IMR-90 (cell line): ENCODE data around the gene LEMD3. TPM values are rescaled to one million over a fixed set of nuclear protein-coding genes. Genes with fewer than 3 reads are reported as not detected.

Source experiments
- ATAC-seq: fragments of 200-7000 bp; cut with Tn5 transposase; 2 replicates; pipeline ENCODE4 v1.9.1; 2020; ENCODE audit warnings: low read depth, mild to moderate bottlenecking, moderate library complexity
- BruUV-seq: library from RNA; stranded (reverse); fragments of 400-500 nt; replicated peaks from 2 replicates; lab custom pipeline; 2021; lab: Mats Ljungman, UMichigan
- CTCF ChIA-PET: fragments of 300-600 bp; formaldehyde crosslinking; extraction: SDS; loops from one replicate; lab custom pipeline; 2021; ENCODE audit warnings: antibody characterized with exemption; lab: Yijun Ruan, JAX
- POLR2A ChIA-PET: fragments of 300-600 bp; sonication (Branson Sonifier 250); formaldehyde crosslinking; loops from one replicate; lab custom pipeline; 2022; ENCODE audit warnings: antibody characterized with exemption; ENCODE audit not compliant: unreplicated experiment; lab: Charles Lee
- DNase-seq: peaks from one replicate; pipeline ENCODE4 v3.0.0; 2013
- H2AFZ ChIP-seq: replicated peaks from 2 replicates; pipeline ENCODE3; 2013; ENCODE audit warnings: low read length, mild to moderate bottlenecking; ENCODE audit not compliant: poor library complexity
- H2AK5ac ChIP-seq: 2 replicates; pipeline ENCODE4 v1.6.1; 2013; ENCODE audit warnings: low read depth, low read length, inconsistent platforms
- H2AK9ac ChIP-seq: replicated peaks from 2 replicates; pipeline ENCODE3; 2013; ENCODE audit warnings: mild to moderate bottlenecking, low read depth, low read length, moderate library complexity; ENCODE audit not compliant: poor library complexity
- H2BK120ac ChIP-seq: 2 replicates; pipeline ENCODE4 v1.6.1; 2013; ENCODE audit warnings: low read depth, low read length, inconsistent platforms
- H2BK15ac ChIP-seq: 3 replicates; pipeline ENCODE4 v1.6.1; 2013; ENCODE audit warnings: low read depth, low read length, inconsistent platforms
- H2BK20ac ChIP-seq: 2 replicates; pipeline ENCODE4 v1.6.1; 2013; ENCODE audit warnings: low read depth, mild to moderate bottlenecking, inconsistent platforms, low read length, moderate library complexity
- H2BK5ac ChIP-seq: 2 replicates; pipeline ENCODE4 v1.6.1; 2013; ENCODE audit warnings: mild to moderate bottlenecking, low read depth, low read length, inconsistent platforms; ENCODE audit not compliant: poor library complexity, severe bottlenecking
- H3K14ac ChIP-seq: replicated peaks from 2 replicates; pipeline ENCODE4 v1.6.1; 2013; ENCODE audit warnings: low read depth, low read length, inconsistent platforms
- H3K18ac ChIP-seq: 2 replicates; pipeline ENCODE4 v1.6.1; 2013; ENCODE audit warnings: low read depth, low read length, control low read depth
- H3K23ac ChIP-seq: 2 replicates; pipeline ENCODE4 v1.6.1; 2013; ENCODE audit warnings: low read depth, low read length, inconsistent platforms
- H3K27ac ChIP-seq: 2 replicates; pipeline ENCODE4 v1.5.1; 2013; ENCODE audit warnings: mild to moderate bottlenecking, control low read depth, low read length; ENCODE audit not compliant: insufficient read depth
- H3K27me3 ChIP-seq: 2 replicates; pipeline ENCODE4 v1.6.1; 2013; ENCODE audit warnings: low read length; ENCODE audit not compliant: control insufficient read depth, insufficient read depth
- H3K36me3 ChIP-seq: 2 replicates; pipeline ENCODE4 v1.6.1; 2013; ENCODE audit warnings: low read length, mixed read lengths; ENCODE audit not compliant: control insufficient read depth, insufficient read depth
- H3K4ac ChIP-seq: 2 replicates; pipeline ENCODE4 v1.6.1; 2013; ENCODE audit warnings: low read depth, low read length, inconsistent platforms
- H3K4me1 ChIP-seq: 2 replicates; pipeline ENCODE4 v1.6.1; 2013; ENCODE audit warnings: low read length, mixed read lengths; ENCODE audit not compliant: control insufficient read depth, insufficient read depth
- H3K4me2 ChIP-seq: 2 replicates; pipeline ENCODE4 v1.6.1; 2013; ENCODE audit warnings: low read depth, mild to moderate bottlenecking, control low read depth, low read length, moderate library complexity
- H3K4me3 ChIP-seq: 2 replicates; pipeline ENCODE4 v1.5.1; 2013; ENCODE audit warnings: low read depth, mild to moderate bottlenecking, control low read depth, low read length, moderate library complexity; ENCODE audit not compliant: insufficient read depth
- H3K56ac ChIP-seq: 2 replicates; pipeline ENCODE4 v1.6.1; 2013; ENCODE audit warnings: low read length, inconsistent platforms; ENCODE audit not compliant: insufficient read depth; ENCODE audit errors: extremely low read depth
- H3K79me1 ChIP-seq, 2 experiments: 2 replicates each; pipeline ENCODE4 v1.6.1; 2013; ENCODE audit warnings: low read length in 2 of 2, inconsistent platforms in 1 of 2, low read depth in 1 of 2
- H3K9ac ChIP-seq: 2 replicates; pipeline ENCODE4 v1.6.1; 2013; ENCODE audit warnings: low read depth, low read length, control low read depth
- H3K9me1 ChIP-seq: 2 replicates; pipeline ENCODE4 v1.6.1; 2013; ENCODE audit warnings: low read length, inconsistent platforms; ENCODE audit not compliant: insufficient read depth
- H3K9me3 ChIP-seq: 2 replicates; pipeline ENCODE4 v1.6.1; 2013; ENCODE audit warnings: low read length; ENCODE audit not compliant: control insufficient read depth, insufficient read depth
- H4K20me1 ChIP-seq: 2 replicates; pipeline ENCODE4 v1.6.1; 2013; ENCODE audit warnings: low read length, inconsistent platforms; ENCODE audit not compliant: insufficient read depth
- H4K5ac ChIP-seq: 2 replicates; pipeline ENCODE4 v1.6.1; 2013; ENCODE audit warnings: mild to moderate bottlenecking, low read depth, low read length, control low read depth
- H4K8ac ChIP-seq, 2 experiments: 2 replicates each; pipeline ENCODE4 v1.6.1; 2013; ENCODE audit warnings: low read depth in 2 of 2, low read length in 2 of 2, control low read depth in 1 of 2, inconsistent platforms in 1 of 2
- H4K91ac ChIP-seq: 2 replicates; pipeline ENCODE4 v1.6.1; 2013; ENCODE audit warnings: low read depth, low read length, inconsistent platforms; ENCODE audit not compliant: insufficient read depth
- BHLHE40 ChIP-seq: fragments of 150-350 bp; IDR thresholded peaks from 2 replicates; pipeline ENCODE4 v1.6.1; 2016; ENCODE audit warnings: mild to moderate bottlenecking, low read depth, low read length
- CEBPB ChIP-seq: IDR thresholded peaks from 2 replicates; pipeline ENCODE4 v1.6.1; 2012; ENCODE audit warnings: low read depth, low read length, improper control_type of control experiment
- CHD1 ChIP-seq: IDR thresholded peaks from 2 replicates; pipeline ENCODE4 v1.6.1; 2012; ENCODE audit warnings: low read depth, low read length, improper control_type of control experiment
- FOS ChIP-seq: fragments of 150-350 bp; IDR thresholded peaks from 2 replicates; pipeline ENCODE4 v1.6.1; 2016; ENCODE audit warnings: low read depth, low read length
- MAFK ChIP-seq: IDR thresholded peaks from 2 replicates; pipeline ENCODE4 v1.6.1; 2012; ENCODE audit warnings: low read depth, low read length, improper control_type of control experiment
- MAZ ChIP-seq: IDR thresholded peaks from 2 replicates; pipeline ENCODE4 v1.6.1; 2012; ENCODE audit warnings: low read depth, mild to moderate bottlenecking, low read length, improper control_type of control experiment, moderate library complexity, borderline replicate concordance
- MXI1 ChIP-seq: IDR thresholded peaks from 2 replicates; pipeline ENCODE4 v1.6.1; 2012; ENCODE audit warnings: low read depth, mild to moderate bottlenecking, low read length, moderate library complexity, borderline replicate concordance
- NFE2L2 ChIP-seq: fragments of 150-350 bp; IDR thresholded peaks from 2 replicates; pipeline ENCODE4 v1.6.1; 2016; ENCODE audit warnings: low read depth, mild to moderate bottlenecking, low read length
- POLR2A ChIP-seq: IDR thresholded peaks from 2 replicates; pipeline ENCODE4 v1.6.1; 2012; ENCODE audit warnings: mild to moderate bottlenecking, low read depth, low read length
- RAD21 ChIP-seq: IDR thresholded peaks from 2 replicates; pipeline ENCODE4 v1.6.1; 2012; ENCODE audit warnings: low read length, improper control_type of control experiment
- RCOR1 ChIP-seq: IDR thresholded peaks from 2 replicates; pipeline ENCODE4 v1.6.1; 2012; ENCODE audit warnings: mild to moderate bottlenecking, low read length, improper control_type of control experiment; ENCODE audit not compliant: insufficient replicate concordance
- RFX5 ChIP-seq: IDR thresholded peaks from 2 replicates; pipeline ENCODE4 v1.8.0; 2012; ENCODE audit warnings: low read depth, mild to moderate bottlenecking, low read length, moderate library complexity
- SMC3 ChIP-seq: fragments of 150-350 bp; IDR thresholded peaks from 2 replicates; pipeline ENCODE4 v1.6.1; 2016; ENCODE audit warnings: low read depth, mild to moderate bottlenecking, antibody characterized with exemption, low read length, moderate library complexity
- WGBS, 2 experiments: methylation state at CpG; one replicate each; pipeline versions ENCODE4 v1.1.5 to v1.1.7; 2013; ENCODE audit warnings: missing lambda C conversion rate in 2 of 2; ENCODE audit not compliant: insufficient read length in 1 of 2; ENCODE audit errors: extremely low coverage in 2 of 2; 5-methylcytosine and 5-hydroxymethylcytosine counted together
- dilution Hi-C: fragments of 300-500 bp; cut with HindIII; formaldehyde crosslinking; loops from one replicate; pipeline ENCODE4 v1.14.3; 2018; ENCODE audit warnings: low sequenced_read_pairs; ENCODE audit not compliant: unreplicated experiment
- in situ Hi-C: fragments of 300-500 bp; cut with MboI; formaldehyde crosslinking; loops from 3 replicates; pipeline ENCODE4 v1.14.3; 2019; ENCODE audit warnings: low sequenced_read_pairs, inconsistent platforms, mixed read lengths
- intact Hi-C: fragments of 100-400 bp; cut with micrococcal nuclease; formaldehyde crosslinking; loops from 2 replicates; pipeline ENCODE4 v1.10.0; 2022
- polyA plus RNA-seq, 3 experiments: library from polyadenylated mRNA; depleted of rRNA; stranded (reverse); fragments of >200 nt; gene quantifications; 2 replicates each; pipeline ENCODE4 v1.2.3, GENCODE V29; 2012; ENCODE audit warnings: low replicate concordance in 1 of 3
- total RNA-seq: library from RNA; depleted of rRNA; stranded (reverse); fragments of >200 nt; gene quantifications from 2 replicates; pipeline ENCODE4 v1.2.3, GENCODE V29; 2012
- TF ChIP-seq, protein P1 (sequence below): fragments of 150-350 bp; IDR thresholded peaks from 2 replicates; pipeline ENCODE4 v1.6.1; 2016; ENCODE audit warnings: low read depth, mild to moderate bottlenecking, low read length, moderate library complexity, borderline replicate concordance
- TF ChIP-seq, protein P2 (sequence below): fragments of 150-350 bp; IDR thresholded peaks from 2 replicates; pipeline ENCODE4 v1.6.1; 2017; ENCODE audit warnings: mild to moderate bottlenecking, antibody characterized with exemption, low read length, low read depth
- TF ChIP-seq, protein P3 (sequence below): conservative IDR thresholded peaks from 2 replicates; pipeline ENCODE4 v1.5.1; 2012; ENCODE audit warnings: mild to moderate bottlenecking, low read depth, low read length, improper control_type of control experiment

The LEMD3 gene
- total and polyA plus RNA-seq, 2 of the 4 experiments (the other 2 are of a cell fraction) = 5.5 to 9.9 TPM

DNA sequence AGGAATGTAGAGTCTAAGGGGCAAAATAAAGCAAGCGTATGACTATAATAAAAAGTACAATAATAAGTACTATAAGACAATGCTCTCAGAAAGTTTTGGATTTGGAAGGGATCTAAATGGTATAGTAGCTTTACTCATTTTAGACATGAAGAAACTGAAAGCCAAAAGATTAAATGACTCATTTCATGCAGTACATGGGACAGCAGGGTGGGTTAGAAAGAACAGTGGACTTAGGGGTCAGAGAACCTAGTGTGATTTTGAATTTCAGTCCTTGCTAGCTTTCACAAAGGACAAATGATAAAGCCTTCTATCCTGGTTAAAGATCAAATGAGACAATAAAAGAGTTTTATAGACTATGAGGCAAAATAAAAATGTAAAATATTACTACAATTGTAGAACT, 6.8 kb upstream of the LEMD3 start:
- DNase-seq = no peak
- no peak overlapping the region for H4K91ac ChIP-seq
- ChIA-PET POLR2A (no interaction called here), CTCF (no interaction called here)
- peaks cover 17% of the 10 kb centered on the region for H3K27me3 ChIP-seq
- no peak overlapping the region for H3K4ac ChIP-seq
- intact Hi-C loops (no loop called here), dilution Hi-C loops (no loop called here), in situ Hi-C loops (no loop called here)
- H3K18ac ChIP-seq = no peak overlapping the region
- WGBS, 2 experiments = no CpG with 5 or more reads among the region's 1 CpG
- H2BK20ac ChIP-seq = no peak overlapping the region
- TF ChIP-seq NFE2L2 (no peak), FOS (no peak), MAZ (no peak), MXI1 (no peak), CEBPB (no peak), CHD1 (no peak), SMC3 (no peak), RAD21 (no peak), MAFK (no peak), BHLHE40 (no peak), RCOR1 (no peak), RFX5 (no peak), POLR2A (no peak)
- TF ChIP-seq, protein P1, sequence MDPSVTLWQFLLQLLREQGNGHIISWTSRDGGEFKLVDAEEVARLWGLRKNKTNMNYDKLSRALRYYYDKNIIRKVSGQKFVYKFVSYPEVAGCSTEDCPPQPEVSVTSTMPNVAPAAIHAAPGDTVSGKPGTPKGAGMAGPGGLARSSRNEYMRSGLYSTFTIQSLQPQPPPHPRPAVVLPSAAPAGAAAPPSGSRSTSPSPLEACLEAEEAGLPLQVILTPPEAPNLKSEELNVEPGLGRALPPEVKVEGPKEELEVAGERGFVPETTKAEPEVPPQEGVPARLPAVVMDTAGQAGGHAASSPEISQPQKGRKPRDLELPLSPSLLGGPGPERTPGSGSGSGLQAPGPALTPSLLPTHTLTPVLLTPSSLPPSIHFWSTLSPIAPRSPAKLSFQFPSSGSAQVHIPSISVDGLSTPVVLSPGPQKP = no peak
- TF ChIP-seq, protein P2, sequence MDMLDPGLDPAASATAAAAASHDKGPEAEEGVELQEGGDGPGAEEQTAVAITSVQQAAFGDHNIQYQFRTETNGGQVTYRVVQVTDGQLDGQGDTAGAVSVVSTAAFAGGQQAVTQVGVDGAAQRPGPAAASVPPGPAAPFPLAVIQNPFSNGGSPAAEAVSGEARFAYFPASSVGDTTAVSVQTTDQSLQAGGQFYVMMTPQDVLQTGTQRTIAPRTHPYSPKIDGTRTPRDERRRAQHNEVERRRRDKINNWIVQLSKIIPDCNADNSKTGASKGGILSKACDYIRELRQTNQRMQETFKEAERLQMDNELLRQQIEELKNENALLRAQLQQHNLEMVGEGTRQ = no peak
- TF ChIP-seq, protein P3, sequence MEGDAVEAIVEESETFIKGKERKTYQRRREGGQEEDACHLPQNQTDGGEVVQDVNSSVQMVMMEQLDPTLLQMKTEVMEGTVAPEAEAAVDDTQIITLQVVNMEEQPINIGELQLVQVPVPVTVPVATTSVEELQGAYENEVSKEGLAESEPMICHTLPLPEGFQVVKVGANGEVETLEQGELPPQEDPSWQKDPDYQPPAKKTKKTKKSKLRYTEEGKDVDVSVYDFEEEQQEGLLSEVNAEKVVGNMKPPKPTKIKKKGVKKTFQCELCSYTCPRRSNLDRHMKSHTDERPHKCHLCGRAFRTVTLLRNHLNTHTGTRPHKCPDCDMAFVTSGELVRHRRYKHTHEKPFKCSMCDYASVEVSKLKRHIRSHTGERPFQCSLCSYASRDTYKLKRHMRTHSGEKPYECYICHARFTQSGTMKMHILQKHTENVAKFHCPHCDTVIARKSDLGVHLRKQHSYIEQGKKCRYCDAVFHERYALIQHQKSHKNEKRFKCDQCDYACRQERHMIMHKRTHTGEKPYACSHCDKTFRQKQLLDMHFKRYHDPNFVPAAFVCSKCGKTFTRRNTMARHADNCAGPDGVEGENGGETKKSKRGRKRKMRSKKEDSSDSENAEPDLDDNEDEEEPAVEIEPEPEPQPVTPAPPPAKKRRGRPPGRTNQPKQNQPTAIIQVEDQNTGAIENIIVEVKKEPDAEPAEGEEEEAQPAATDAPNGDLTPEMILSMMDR = no peak
- H3K36me3 ChIP-seq = no peaks in the 10 kb centered on the region
- no peaks in the 10 kb centered on the region for H4K20me1 ChIP-seq
- H2BK5ac ChIP-seq = no peak overlapping the region
- H3K4me2 ChIP-seq = no peak overlapping the region
- H3K27ac ChIP-seq = no peak overlapping the region
- H2AFZ ChIP-seq = no peak overlapping the region
- no peaks in the 10 kb centered on the region for H3K79me1 ChIP-seq
- H2BK15ac ChIP-seq = no peak overlapping the region
- no peak overlapping the region for H3K9ac ChIP-seq
- no peaks in the 10 kb centered on the region for H3K4me1 ChIP-seq
- no peaks in the 10 kb centered on the region for H3K9me1 ChIP-seq
- ATAC-seq = no peak
- H3K56ac ChIP-seq = no peak overlapping the region
- no peak overlapping the region for H2BK120ac ChIP-seq
- no peak overlapping the region for H3K23ac ChIP-seq
- no peak overlapping the region for H3K14ac ChIP-seq
- no peak overlapping the region for H4K8ac ChIP-seq
- BruUV-seq = no TSS peak
- no peak overlapping the region for H4K5ac ChIP-seq
- no peak overlapping the region for H3K4me3 ChIP-seq
- no peak overlapping the region for H2AK5ac ChIP-seq
- no peaks in the 10 kb centered on the region for H3K9me3 ChIP-seq
- H2AK9ac ChIP-seq = no peak overlapping the region
